T1000 (cell line): Measurements from ENCODE around the gene SPART.

Experiments used
- DNase-seq: peaks from one replicate; lab custom pipeline; 2025; ENCODE audit warnings: mixed read lengths; lab: John Stamatoyannopoulos, UW

Gene SPART, protein sequence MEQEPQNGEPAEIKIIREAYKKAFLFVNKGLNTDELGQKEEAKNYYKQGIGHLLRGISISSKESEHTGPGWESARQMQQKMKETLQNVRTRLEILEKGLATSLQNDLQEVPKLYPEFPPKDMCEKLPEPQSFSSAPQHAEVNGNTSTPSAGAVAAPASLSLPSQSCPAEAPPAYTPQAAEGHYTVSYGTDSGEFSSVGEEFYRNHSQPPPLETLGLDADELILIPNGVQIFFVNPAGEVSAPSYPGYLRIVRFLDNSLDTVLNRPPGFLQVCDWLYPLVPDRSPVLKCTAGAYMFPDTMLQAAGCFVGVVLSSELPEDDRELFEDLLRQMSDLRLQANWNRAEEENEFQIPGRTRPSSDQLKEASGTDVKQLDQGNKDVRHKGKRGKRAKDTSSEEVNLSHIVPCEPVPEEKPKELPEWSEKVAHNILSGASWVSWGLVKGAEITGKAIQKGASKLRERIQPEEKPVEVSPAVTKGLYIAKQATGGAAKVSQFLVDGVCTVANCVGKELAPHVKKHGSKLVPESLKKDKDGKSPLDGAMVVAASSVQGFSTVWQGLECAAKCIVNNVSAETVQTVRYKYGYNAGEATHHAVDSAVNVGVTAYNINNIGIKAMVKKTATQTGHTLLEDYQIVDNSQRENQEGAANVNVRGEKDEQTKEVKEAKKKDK

GRCh38 chr13:36346222-36347083 is at the start of gene SPART:
SPART (minus strand) TSS chr13:36346394; CDS start chr13:36335830, 10,564 bp downstream.
- peak; percentile 81 for DNase-seq

- no peak for DNase-seq
Measured at GRCh38 chr13:36395280-36395679, 49.1 kb upstream of the SPART start.

DNA sequence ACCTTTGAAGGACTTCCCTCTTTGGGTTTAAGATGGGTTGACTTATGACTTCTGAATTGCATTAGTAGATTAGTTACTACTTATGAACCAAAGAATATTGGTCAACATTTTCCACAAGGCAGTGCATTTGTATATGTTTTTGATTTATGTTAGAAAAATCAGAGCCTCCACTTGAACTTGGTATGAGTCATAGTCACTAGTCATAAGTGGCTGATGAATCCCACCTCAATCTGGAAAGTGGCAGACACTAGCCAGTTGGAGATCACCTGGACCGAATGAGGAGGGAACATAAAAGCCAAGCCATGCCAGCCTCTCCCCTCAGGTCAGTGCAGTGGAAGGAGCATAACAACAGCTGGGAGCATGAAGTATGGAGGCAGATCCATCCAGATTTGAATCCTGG is 39.3 kb upstream of the SPART start:
- no peak for DNase-seq

GRCh38 chr13:36382030-36382429 is 35.8 kb upstream of the SPART start:
- no peak for DNase-seq

GRCh38 chr13:36377826-36378468 is 31.8 kb upstream of the SPART start:
- DNase-seq: no peak

DNA sequence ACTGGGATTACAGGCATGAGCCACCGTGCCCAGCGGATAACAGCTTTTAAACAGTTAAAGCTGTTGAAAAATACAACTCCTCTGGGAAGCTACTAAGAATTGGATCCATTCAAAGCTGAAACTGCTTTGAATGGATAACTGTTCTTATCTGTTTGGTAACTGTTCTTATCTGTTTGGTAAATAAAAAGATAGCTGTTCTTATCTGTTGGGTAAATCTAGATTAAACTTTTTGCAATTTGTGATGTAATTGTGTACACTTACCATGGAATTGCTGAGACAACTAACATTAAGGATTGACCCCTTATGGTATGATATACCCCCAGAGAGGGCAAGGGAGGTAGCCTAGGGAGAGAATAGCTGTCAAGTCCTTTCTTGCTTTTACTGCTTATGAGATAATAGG is 27.9 kb upstream of the SPART start:
- DNase-seq: no peak

DNA sequence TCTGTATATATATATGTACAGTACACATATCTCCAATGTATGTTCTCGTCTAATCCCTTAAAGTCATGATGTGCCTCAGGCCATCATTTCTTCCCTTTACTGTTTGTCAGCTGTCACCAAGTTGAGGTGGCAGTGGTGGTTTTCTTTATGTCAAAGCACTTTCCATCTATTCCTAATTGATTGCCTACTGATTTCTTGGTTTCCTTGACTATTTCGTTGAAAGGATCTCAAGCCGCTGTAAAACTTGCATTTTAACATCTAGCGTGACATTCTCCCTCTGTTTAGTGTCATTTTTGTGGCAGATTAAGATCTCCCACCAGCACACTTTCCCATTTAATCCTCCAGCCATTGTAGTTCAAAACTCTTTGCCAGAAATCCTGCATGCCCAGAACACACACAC is 25.0 kb upstream of the SPART start:
- DNase-seq: no peak

- DNase-seq: no peak
Measured at GRCh38 chr13:36370108-36370429, 23.9 kb upstream of the SPART start.

DNA sequence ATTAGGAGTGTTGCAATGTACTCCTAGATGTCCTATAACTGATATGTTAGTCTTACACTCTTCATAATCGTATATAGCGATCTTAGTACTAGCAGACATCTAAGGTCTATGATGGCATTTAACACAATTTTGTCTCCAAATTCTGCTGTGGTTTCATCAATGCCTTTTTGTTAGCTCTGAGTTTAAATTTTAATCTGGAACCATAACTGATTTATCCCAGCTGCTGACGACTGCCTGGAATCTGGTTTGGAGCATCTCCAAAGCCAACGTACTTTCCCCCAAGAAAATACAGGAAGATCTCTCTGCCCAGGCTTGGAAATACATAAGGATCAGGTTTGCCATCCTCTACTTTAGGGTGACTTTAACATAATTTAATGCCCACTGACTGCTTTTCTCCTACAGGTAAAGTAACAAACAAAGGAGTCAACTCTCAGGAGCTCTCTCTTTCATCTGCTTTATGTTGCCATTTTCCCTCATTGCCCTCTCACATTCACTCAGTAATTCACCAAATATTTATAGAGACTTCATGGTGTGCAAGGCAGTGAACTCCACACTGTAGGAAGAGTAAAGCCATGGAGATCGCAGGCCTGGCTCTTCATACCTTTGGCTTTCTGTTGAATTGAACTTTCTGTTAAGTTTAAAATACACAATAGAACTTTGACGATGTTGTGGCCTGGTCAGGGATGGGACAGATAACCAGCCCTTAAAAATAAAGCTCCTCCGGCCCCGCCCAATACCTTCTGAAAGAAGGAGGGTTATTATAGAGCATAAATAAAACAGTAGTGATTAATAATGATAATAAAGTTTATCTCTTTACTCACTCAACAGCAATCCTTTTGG is 23.3 kb upstream of the SPART start:
- DNase-seq: no peak

DNA sequence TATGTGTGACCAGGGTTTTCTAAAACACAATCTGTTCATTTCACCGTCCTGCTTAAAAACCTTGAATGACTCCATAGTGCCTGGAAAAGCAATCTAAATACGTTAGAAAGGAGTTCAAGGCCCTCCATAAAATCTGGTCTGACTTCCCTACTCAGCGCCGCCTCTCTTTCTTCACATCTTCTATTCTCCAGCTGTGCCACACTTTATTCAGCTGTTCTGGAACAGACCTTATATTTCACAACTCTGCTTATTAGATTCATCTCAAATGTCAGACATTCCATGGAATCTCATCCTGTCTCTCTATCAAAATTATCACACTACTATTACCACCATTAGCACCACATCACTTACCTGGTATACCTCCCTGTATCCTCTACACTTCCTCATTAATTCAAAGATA is 19.8 kb upstream of the SPART start:
- no peak for DNase-seq

DNA sequence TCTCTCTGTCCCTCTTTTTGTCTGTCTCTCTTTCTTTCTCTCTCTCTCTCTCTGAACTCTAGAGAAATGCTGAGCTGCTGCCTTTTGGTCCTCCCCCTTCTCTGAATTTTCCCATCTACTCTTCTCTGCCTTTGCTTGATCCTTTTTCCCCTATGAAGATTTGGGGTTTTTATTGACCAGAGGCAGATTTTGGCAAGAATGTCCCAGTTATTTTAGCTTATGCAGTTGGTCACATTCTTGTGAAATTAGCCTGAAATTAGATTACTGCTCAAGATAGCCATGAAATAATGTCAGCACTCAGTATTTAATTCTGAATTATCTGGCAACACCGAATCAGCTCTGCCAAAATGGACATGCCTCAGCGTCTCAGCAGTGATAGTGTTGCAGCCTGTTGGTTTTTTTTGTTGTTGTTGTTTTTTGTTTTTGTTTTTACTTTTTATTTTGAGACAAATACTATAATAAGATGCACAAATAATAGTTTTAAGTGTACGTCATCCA is 17.2 kb upstream of the SPART start:
- DNase-seq: no peak

GRCh38 chr13:36362914-36363313 is 16.7 kb upstream of the SPART start:
- DNase-seq: no peak

GRCh38 chr13:36362251-36362650 is 16.1 kb upstream of the SPART start:
- DNase-seq: no peak

GRCh38 chr13:36360903-36361302 is 14.7 kb upstream of the SPART start:
- DNase-seq: no peak

DNA sequence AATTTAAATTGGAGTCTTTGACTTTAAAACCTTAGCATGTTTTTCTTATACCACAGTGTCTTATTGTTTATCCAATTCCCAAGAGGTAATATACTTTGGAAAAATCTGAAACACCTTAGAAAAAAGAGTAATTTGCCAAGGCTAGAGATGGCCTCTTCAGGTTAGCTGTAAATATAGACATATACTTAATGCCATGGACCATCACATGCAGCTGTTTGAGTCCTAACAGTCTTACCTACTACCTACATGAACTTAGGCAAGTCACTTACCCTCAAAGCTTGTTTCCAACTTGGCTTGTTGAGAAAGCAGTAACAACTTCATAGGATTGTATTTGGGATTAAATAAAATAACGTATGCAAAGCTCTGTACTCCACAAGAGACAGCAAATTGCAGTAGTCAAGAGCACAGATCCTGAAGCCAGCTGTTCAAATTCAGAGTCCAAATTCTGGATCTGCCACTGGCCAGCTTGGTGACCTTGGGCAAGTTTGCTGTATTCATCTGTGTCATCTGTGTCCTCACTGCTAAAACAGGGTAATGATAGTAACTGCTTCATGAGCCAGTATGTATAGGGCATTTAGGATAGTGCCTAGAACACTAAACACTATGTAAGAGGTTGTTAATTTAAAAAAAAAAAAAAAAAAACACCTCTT is 13.2 kb upstream of the SPART start:
- no peak for DNase-seq

DNA sequence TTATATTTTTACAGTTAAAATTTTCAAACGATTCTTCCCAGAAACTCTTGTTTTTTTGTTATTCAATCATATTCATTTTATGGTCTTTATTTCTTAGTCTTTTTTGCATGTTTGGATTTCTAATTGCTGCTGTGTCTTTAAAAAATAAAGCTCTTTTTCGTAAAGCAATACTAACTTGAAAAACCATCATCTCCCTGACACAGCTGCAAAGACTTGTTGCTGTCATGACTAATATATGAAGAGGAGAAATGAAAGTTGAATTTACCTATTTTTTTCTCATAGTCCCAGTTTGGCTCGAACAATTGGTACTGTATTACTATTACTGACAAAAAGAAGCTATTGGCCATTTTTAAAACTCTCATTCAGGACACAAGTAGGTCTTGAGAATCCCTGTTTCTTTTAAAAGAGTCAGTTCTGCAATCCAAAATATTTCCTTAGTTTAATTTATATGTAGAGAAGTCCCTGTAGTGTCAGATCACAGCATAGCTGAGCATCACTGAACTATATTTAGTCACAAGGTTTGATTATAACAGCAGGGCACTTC is 12.1 kb upstream of the SPART start:
- no peak for DNase-seq

- no peak for DNase-seq
Measured at GRCh38 chr13:36357692-36358091, 11.5 kb upstream of the SPART start.

GRCh38 chr13:36357231-36357630 is 11.0 kb upstream of the SPART start:
- no peak for DNase-seq

DNA sequence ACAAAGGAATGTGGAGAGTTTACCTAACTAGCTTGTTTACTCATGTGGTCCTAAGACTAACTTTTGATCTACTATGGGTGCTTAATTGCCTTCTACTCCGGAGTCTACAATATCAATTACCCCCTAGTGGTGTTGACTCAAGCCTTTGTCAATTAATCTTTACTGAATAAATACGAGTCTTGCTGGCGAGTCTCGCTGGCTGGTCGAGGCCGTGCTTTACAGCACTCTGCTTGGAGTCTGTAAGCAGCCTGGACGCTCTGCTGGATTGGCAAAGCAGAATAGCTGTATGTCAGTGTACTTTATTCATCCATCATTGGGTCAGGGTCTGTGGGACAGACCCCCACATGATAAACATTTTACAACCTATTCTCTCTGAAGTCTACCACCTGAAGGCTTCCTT is 9.9 kb upstream of the SPART start:
- no peak for DNase-seq

GRCh38 chr13:36355632-36356031 is 9.4 kb upstream of the SPART start:
- no peak for DNase-seq
